ENCODE data around the gene CHPF2.

CHPF2 gene

GRCh38 chr7:151280388-151281019, 48.2 kb downstream of the CHPF2 start:
- Mint-ChIP-seq H3K27me3 (ENCODE audit: low read depth) (peaks cover 19% of the 10 kb centered on the region), H3K4me1 (ENCODE audit: low read depth) (peaks cover 5% of the 10 kb centered on the region), H3K36me3 (ENCODE audit: low read depth) (no peaks in the 10 kb centered on the region), H3K9me3 (no peaks in the 10 kb centered on the region), H3K27ac (no peak overlapping the region), H3K4me3 (no peak overlapping the region)
- no peak for DNase-seq (ENCODE audit: low spot score)

- Mint-ChIP-seq H3K4me3 (no peak overlapping the region), H3K4me1 (ENCODE audit: low read depth) (peaks cover 5% of the 10 kb centered on the region), H3K27me3 (ENCODE audit: low read depth) (peaks cover 19% of the 10 kb centered on the region), H3K36me3 (ENCODE audit: low read depth) (no peaks in the 10 kb centered on the region), H3K9me3 (no peaks in the 10 kb centered on the region), H3K27ac (no peak overlapping the region)
- DNase-seq (ENCODE audit: low spot score): no peak
Measured at GRCh38 chr7:151281686-151282085, 49.4 kb downstream of the CHPF2 start.

GRCh38 chr7:151282111-151282510, 49.8 kb downstream of the CHPF2 start:
- Mint-ChIP-seq H3K27ac (no peak overlapping the region), H3K9me3 (no peaks in the 10 kb centered on the region), H3K36me3 (ENCODE audit: low read depth) (no peaks in the 10 kb centered on the region), H3K4me3 (no peak overlapping the region), H3K4me1 (ENCODE audit: low read depth) (peaks cover 4% of the 10 kb centered on the region), H3K27me3 (ENCODE audit: low read depth) (peaks cover 19% of the 10 kb centered on the region)
- no peak for DNase-seq (ENCODE audit: low spot score)

- Mint-ChIP-seq H3K4me1 (ENCODE audit: low read depth) (no peaks in the 10 kb centered on the region), H3K36me3 (ENCODE audit: low read depth) (no peaks in the 10 kb centered on the region), H3K27ac (no peak overlapping the region), H3K9me3 (no peaks in the 10 kb centered on the region), H3K4me3 (no peak overlapping the region), H3K27me3 (ENCODE audit: low read depth) (peaks cover 19% of the 10 kb centered on the region)
- no peak for DNase-seq (ENCODE audit: low spot score)
Measured at GRCh38 chr7:151283302-151283701, 51.0 kb downstream of the CHPF2 start.

- no peaks in the 10 kb centered on the region for H3K36me3 Mint-ChIP-seq (ENCODE audit: low read depth)
- peak; percentile 15 for DNase-seq (ENCODE audit: low spot score)
- H3K27ac Mint-ChIP-seq: no peak overlapping the region
Measured at GRCh38 chr7:151286148-151286547, 53.9 kb downstream of the CHPF2 start.

More at GRCh38 chr7:151286148-151286547, 53.9 kb downstream of the CHPF2 start:
- Mint-ChIP-seq H3K4me1 (ENCODE audit: low read depth) (no peaks in the 10 kb centered on the region), H3K27me3 (ENCODE audit: low read depth) (peaks cover 15% of the 10 kb centered on the region), H3K4me3 (no peak overlapping the region), H3K9me3 (no peaks in the 10 kb centered on the region)
